ENCODE measurements around the gene CAMK2N2.

GRCh38 chr3:184262764-184263179 lies 1.4 kb upstream of the CAMK2N2 start:
- TF ChIP-seq HDGF (IDR thresholded peaks at IDR 0.05) (no peak), CBFB (CRISPR knock-in tag; IDR thresholded peaks at IDR 0.05) (no peak), POLR2A (conservative IDR thresholded peaks at IDR 0.05) (no peak)
- TF ChIP-seq, protein P1, sequence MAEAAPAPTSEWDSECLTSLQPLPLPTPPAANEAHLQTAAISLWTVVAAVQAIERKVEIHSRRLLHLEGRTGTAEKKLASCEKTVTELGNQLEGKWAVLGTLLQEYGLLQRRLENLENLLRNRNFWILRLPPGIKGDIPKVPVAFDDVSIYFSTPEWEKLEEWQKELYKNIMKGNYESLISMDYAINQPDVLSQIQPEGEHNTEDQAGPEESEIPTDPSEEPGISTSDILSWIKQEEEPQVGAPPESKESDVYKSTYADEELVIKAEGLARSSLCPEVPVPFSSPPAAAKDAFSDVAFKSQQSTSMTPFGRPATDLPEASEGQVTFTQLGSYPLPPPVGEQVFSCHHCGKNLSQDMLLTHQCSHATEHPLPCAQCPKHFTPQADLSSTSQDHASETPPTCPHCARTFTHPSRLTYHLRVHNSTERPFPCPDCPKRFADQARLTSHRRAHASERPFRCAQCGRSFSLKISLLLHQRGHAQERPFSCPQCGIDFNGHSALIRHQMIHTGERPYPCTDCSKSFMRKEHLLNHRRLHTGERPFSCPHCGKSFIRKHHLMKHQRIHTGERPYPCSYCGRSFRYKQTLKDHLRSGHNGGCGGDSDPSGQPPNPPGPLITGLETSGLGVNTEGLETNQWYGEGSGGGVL (CRISPR knock-in tag; IDR thresholded peaks at IDR 0.05): no peak

Data from K562 (cell line).